NCI-H526 treated with DMSO at 0.1 percent for 48 hours (cell line): ENCODE measurements around the gene LGALS9.
"Not testable (repeated sequence)": the region's sequence is repeated elsewhere in the genome, so short reads cannot be mapped to it uniquely, and the experiment has no call there.

Source experiments
- DNase-seq: peaks from one replicate; lab custom pipeline; 2025; lab: John Stamatoyannopoulos, UW

Gene LGALS9

GRCh38 chr17:27686322-27686721, 55.3 kb downstream of the LGALS9 start:
- not testable (repeated sequence) for DNase-seq

- no peak for DNase-seq
Measured at GRCh38 chr17:27690882-27691281, 59.9 kb downstream of the LGALS9 start.

- not testable (repeated sequence) for DNase-seq
Measured at GRCh38 chr17:27695254-27695814, 64.3 kb downstream of the LGALS9 start.
